COLO829 (cell line): Measurements from ENCODE around the gene CDK14.

ENCODE experiments used
- DNase-seq: peaks from one replicate; pipeline ENCODE4 v3.0.0; 2012; ENCODE audit warnings: low spot score

CDK14 gene

GRCh38 chr7:90595801-90596670 is at the start of gene CDK14:
CDK14 (plus strand) TSS chr7:90596321; CDS start chr7:90596628, 307 bp downstream.
- peak; percentile 42 for DNase-seq

- no peak for DNase-seq
Observed at GRCh38 chr7:90551036-90551435, 45.1 kb upstream of the CDK14 start.

GRCh38 chr7:90552521-90552920 is 43.6 kb upstream of the CDK14 start:
- DNase-seq: no peak

GRCh38 chr7:90560730-90561129 is 35.4 kb upstream of the CDK14 start:
- no peak for DNase-seq

- no peak for DNase-seq
Observed at GRCh38 chr7:90563286-90563685, 32.8 kb upstream of the CDK14 start.

- DNase-seq: no peak
Observed at GRCh38 chr7:90564455-90564854, 31.7 kb upstream of the CDK14 start.

GRCh38 chr7:90568213-90568612 is 27.9 kb upstream of the CDK14 start:
- DNase-seq: no peak

- DNase-seq: no peak
Observed at GRCh38 chr7:90569368-90569767, 26.8 kb upstream of the CDK14 start.

- no peak for DNase-seq
Observed at GRCh38 chr7:90570373-90570959, 25.7 kb upstream of the CDK14 start.

GRCh38 chr7:90574146-90574819 is 21.8 kb upstream of the CDK14 start:
- DNase-seq: no peak

- no peak for DNase-seq
Observed at GRCh38 chr7:90574820-90575187, 21.3 kb upstream of the CDK14 start.

- DNase-seq: no peak
Observed at GRCh38 chr7:90579181-90579688, 16.9 kb upstream of the CDK14 start.

GRCh38 chr7:90580051-90580450 is 16.1 kb upstream of the CDK14 start:
- DNase-seq: no peak

GRCh38 chr7:90582164-90582563 is 14.0 kb upstream of the CDK14 start:
- no peak for DNase-seq

GRCh38 chr7:90584378-90584777 is 11.7 kb upstream of the CDK14 start:
- no peak for DNase-seq

- DNase-seq: no peak
Observed at GRCh38 chr7:90586091-90586490, 10.0 kb upstream of the CDK14 start.

GRCh38 chr7:90587766-90588165 is 8.4 kb upstream of the CDK14 start:
- no peak for DNase-seq

GRCh38 chr7:90592033-90592432 is 4.1 kb upstream of the CDK14 start:
- no peak for DNase-seq

- no peak for DNase-seq
Observed at GRCh38 chr7:90593205-90593604, 2.9 kb upstream of the CDK14 start.

- DNase-seq: peak; percentile 86
Observed at GRCh38 chr7:90594751-90595317, 1.3 kb upstream of the CDK14 start.

GRCh38 chr7:90595342-90595800 is 750 bp upstream of the CDK14 start:
- no peak for DNase-seq
